Activated T-cell treated with anti-CD3 and anti-CD28 coated beads for 4 hours (primary cell): Measurements from ENCODE around the gene CDK7.

ENCODE experiments used
- DNase-seq: peaks from one replicate; pipeline ENCODE4 v3.0.0-alpha.2; 2020

The CDK7 gene

DNA sequence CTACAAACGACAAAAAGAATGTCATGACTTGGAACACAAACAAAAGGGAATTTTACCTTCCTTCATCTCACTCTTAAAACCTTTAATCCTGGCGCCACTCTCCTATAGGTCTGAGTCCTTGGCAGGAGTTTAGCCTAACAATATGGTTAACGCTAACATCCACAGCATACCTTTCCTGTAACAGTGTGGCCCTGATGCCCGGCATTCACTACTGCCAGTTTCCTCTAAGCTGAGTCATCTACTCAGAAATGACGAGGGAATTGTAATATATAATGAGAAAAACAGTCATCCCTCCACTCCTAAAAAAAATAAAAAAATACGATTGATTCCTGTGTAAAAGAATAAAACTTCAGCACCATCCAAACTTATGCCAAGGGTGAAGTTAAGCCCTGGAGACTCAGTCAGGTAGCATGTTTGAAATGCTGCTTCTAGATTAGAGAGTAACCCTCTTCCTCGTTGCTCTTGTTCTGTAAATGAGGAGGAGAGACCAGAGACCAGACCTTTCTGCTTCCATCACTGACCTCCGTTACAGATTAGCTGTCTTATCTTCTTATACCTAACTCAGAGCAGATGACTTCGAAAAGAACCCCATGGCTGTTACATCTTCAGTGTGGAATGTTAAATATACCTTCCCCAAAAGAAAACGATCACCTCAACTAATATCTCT lies 60.5 kb downstream of the CDK7 start:
- DNase-seq = no peak

DNA sequence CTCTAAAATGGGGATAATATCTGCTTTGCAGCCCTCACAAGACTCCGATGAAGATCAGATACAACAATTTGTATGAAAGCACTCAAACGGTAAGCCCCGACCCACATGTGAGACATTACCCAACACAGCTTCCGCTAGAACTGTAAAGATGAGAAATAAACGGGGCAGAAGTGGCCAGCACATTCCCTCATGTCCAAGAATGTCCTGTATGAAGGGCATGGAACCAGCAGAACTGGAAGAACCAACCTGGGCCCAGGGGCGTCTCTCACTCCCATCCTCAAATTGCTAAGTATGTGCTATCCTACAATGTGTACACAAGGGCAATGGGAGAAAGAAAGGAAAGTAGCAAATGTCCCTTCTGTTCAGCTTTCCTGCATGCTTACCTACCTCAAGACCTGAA lies 64.9 kb downstream of the CDK7 start:
- no peak for DNase-seq

DNA sequence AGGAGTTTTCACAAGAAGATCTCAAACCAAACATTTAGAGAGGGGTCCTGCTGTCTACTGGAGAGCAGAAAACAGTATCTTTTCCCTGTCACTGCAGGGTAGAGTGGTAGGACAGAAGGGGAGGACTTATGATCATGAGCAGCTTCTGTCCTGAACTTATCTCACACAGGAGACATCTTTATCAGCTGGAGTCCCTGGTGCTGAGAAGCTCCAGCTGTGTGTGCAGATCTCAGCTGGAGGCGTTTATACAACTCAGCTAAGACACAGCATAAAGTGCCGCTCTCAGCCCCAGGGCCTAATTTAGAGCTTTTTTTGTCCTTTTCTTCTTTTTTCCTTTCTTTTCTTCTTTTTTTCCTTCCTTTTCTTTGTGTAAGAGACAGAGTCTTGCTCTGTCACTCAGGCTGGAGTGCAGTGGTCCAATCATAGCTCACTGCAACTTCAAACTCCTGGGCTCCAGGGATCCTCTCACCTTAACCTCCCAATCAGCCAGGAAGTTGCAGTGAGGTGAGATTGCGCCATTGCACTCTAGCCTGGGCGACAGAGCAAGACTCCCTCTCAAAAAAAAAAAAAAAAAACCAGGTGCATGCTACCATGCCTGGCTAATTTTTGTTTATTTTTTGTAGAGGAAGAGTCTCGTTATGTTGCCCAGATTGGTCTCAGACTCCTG lies 66.0 kb downstream of the CDK7 start:
- DNase-seq = no peak

DNA sequence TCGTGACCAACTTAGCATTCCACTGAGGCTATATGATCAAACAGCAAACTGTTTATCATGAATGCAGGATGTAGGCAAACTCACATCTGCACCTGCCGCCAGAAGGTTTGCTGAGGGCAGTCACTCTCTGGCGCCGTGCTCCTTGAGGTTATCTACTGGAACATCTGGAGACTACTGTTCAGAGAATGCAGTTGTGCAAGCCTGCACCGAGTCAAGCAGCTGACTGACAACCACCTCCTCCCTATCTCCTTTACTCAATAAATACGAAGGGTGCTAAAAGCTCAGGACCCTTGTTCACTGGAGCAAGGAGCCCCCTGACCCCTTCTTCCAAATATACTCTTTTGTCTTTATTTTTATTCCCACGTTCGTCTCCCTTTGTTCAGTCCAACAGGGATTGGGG lies 70.8 kb downstream of the CDK7 start:
- no peak for DNase-seq

DNA sequence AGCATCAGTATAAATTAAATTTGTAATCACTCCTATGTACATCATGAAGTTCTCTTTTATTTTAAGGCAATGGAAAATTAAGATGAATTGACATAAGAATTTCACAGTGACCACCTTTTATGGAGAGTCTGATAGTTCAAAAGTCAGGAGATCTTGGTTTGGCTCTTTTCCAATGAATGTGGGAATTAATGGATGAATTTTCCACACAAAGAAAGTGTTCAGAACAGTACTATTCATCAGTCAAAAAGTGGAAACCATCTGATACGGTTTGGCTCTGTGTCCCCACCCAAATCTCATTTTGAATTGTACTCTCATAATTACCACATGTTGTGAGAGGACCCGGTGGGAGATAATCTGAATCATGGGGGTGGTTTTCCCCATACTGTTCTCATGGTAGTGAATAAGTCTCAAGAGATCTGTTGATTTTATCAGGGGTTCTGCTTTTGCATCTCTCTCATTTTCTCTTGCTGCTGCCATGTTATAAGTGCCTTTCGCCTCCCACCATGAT lies 73.4 kb downstream of the CDK7 start:
- DNase-seq = no peak

DNA sequence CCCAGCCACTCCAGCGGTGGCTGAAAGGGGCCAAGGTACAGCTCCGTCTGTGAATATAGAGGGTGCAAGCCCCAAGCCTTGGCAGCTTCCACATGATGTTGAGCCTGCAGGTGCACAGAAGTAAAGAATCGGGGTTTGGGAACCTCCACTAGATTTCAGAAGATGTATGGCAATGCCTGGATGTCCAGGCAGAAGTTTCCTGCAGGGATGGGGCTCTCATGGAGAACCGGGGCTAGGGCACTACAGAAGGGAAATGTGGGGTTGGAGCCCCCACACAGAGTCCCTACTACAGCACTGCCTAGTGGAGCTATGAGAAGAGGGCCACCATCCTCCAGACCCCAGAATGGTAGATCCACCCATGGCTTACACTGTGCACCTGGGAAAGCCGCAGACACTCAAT lies 74.7 kb downstream of the CDK7 start:
- DNase-seq = no peak

DNA sequence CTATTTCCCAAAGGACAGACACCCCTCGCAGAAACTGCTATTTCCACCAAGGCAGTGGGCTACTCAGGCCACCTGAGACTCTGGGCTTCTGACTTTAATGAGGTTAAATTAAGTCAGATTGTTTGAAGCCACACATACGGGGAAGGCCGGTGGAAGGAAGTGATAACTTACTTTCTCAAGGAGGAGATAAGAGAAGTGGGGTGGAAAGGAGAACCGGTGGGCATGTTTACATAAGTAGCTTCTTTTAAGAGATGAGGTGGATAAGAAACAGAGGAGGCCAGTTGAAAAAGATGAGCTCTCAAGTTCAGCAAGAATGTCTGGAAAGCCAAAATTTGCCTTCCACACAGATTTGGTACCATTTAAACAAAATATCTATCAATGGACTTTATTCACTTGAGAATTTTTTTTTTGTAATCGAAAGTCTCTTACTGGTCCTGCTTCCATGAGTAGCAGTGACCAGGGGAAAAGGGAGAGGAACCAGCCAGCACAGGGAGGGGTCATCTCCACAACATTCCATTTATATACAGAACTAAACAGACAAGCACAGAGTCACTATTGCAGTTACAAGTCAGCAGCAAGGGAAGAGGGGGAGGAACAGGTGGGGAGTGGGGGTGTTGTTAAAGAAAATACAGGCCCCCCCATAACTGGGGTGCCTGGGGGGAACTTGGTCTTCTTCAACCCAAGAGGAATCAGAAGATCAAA lies 77.9 kb downstream of the CDK7 start:
- DNase-seq = no peak

DNA sequence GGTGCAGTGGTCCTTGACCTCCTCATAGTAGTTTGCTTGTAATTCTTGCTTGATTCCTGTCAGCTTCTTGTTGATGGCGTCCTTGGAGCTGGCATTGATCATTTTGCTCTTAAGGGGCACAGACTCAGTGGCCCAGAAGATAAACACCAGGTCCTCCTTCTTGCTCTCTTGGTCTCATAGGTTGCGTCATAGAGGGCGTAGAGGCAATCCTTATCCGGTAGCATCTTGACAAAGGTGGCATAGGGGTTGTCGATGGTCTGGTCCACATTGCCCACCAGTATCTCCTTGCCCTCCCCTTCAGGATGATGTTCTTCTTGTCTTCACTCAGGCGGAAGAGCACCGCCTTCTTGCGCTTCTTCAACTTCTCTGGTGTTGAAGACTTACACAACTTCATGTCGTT lies 78.7 kb downstream of the CDK7 start:
- DNase-seq = no peak

DNA sequence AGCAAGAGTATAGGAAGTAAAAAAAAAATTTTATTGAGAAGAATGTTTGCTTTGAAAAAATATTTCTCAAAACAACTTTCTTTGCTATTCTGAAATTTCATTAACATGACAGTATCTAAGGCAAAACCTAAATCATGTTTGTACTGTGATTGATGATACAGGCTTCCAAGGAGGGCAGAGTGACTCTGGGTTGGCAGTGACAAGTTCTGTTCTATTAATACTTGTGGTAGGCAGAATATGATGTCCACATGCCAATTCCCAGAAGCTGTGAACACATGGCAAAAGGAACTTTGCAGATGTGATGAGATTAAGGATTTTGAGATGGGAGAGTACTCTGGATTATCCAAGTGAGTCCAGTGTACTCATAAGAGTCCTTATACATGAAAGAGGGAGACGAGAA lies 81.3 kb downstream of the CDK7 start:
- no peak for DNase-seq

DNA sequence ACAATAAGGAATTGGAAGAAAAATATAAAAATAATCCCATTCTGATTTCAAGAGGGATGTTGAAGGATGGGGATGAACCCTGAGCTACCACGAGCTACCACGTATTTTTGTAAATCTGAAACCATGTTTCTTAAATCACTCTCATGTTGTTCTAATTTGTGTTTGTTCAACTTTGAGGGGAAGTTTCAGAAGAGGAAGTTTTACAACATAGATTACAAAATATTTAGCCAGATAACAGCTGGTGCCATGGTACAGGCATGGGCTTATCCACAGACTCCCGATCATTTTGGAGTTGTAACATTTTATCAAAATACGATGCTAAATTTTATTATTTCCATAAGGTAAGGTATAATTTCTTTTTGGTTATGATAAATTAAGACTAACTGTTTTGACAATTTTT lies 82.7 kb downstream of the CDK7 start:
- no peak for DNase-seq

DNA sequence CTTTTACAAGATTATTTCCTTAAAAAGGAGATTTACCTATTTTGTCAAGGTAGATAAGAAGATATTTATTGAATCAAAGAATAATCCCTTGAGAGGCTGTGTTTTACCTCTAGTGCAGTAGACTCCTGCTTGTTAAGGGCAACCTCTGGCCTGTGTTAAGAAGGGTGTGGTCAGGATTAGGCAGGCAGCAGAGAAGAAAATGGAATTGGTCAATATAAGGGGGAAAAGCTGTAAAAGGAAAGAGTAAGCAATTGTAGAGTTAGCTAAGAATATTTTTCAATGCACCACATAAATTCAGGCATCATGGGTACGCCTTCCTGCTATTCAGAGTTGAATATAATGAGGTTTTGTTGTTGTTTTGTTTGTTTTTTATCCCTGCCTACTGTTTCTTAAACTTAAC lies 91.7 kb downstream of the CDK7 start:
- no peak for DNase-seq
